HG03045 (cell line): ENCODE results near the gene GCH1.
A peak's percentile ranks its signal among the peaks of the same experiment; 100 is the strongest.

ENCODE experiments used
- ATAC-seq: cut with Tn5 transposase; IDR thresholded peaks from one replicate; pipeline ENCODE4 v1.9.1; 2021; ENCODE audit warnings: mild to moderate bottlenecking, moderate library complexity; ENCODE audit not compliant: unreplicated experiment

Gene GCH1

GRCh38 chr14:54829486-54830224 lies 73.0 kb downstream of the GCH1 start:
- ATAC-seq: no peak

GRCh38 chr14:54828037-54828436 lies 74.6 kb downstream of the GCH1 start:
- ATAC-seq: no peak

- no peak for ATAC-seq
Observed at GRCh38 chr14:54823757-54824549, 78.7 kb downstream of the GCH1 start.

GRCh38 chr14:54822685-54823084 lies 79.9 kb downstream of the GCH1 start:
- ATAC-seq: no peak

- ATAC-seq: no peak
Observed at GRCh38 chr14:54818201-54819133, 84.2 kb downstream of the GCH1 start.

DNA sequence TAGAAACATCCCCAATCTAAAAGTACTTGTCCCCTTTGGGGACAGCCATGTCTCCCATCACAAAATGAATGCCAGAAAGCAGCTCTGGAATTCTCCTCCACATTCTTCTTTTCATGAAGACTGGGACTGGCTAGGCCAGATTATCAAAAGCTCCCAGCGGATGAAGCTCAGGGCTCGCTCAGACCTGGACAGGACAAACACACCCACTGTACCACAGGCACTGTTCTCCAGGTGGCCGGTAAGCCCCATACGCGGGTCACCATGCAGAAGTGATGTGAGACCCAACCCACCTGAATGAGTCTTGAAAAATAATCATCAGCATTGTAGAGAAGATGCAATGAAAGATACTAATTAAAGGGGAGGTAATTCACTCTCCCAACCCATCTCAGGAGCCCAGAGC lies 85.1 kb downstream of the GCH1 start:
- no peak for ATAC-seq

DNA sequence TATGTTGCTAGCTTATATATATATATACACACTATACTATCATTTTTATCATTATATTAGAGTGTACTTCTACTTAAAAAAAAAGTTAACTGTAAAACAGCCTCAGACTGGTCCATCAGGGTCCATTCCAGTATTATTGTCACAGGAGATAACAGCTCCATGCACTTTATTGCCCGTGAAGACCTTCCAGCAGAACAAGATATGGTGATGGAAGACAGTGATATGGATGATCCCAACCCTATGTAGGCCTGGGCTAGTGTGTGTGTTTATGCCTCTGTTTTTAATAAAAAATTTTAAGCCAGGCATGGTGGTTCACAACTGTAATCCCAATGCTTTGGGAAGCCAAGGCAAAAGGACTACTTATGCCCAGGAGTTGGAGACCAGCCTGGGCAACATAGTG lies 86.2 kb downstream of the GCH1 start:
- no peak for ATAC-seq

DNA sequence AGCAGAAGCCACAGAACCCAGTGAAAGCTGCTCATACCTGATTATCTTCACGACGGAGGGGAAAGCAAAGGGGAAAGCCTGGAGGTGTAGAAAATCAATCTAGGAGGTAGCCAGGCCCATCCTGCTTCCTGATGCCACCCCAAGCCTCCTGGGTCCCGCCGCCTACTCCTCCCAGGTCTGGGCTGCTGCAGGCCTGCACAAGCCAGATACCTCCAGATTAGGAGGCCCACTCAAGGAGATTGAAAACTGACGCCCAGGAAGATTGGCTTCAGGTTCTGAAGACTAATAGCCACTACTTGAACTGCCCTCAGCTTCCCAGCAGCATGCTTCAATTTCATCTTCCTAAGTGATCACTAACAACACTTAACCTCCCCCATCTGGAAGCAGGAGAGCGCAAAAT lies 87.1 kb downstream of the GCH1 start:
- no peak for ATAC-seq

DNA sequence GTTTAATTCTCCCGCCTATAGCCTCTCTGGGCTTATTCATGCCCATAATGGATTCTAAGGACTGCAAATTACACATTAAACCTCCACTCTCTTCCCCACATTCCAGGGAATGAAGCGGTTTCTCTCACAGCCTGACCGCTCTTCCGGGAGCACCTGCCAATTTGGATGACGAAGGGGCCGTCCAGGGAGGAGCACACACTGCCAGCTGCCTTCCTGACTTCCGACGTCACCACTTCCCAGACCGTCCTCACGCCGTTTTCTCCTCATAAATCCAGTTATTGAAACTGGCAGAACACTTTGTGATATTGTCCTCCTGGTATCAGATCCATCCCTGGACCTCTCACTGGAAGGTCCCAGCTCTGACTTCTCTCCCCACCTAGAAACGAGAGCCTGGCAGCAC lies 87.6 kb downstream of the GCH1 start:
- ATAC-seq: no peak

GRCh38 chr14:54814076-54814475 lies 88.5 kb downstream of the GCH1 start:
- ATAC-seq: no peak

GRCh38 chr14:54813081-54813480 lies 89.5 kb downstream of the GCH1 start:
- no peak for ATAC-seq

- ATAC-seq: no peak
Observed at GRCh38 chr14:54812617-54813016, 90.0 kb downstream of the GCH1 start.

- no peak for ATAC-seq
Observed at GRCh38 chr14:54809767-54810166, 92.9 kb downstream of the GCH1 start.

DNA sequence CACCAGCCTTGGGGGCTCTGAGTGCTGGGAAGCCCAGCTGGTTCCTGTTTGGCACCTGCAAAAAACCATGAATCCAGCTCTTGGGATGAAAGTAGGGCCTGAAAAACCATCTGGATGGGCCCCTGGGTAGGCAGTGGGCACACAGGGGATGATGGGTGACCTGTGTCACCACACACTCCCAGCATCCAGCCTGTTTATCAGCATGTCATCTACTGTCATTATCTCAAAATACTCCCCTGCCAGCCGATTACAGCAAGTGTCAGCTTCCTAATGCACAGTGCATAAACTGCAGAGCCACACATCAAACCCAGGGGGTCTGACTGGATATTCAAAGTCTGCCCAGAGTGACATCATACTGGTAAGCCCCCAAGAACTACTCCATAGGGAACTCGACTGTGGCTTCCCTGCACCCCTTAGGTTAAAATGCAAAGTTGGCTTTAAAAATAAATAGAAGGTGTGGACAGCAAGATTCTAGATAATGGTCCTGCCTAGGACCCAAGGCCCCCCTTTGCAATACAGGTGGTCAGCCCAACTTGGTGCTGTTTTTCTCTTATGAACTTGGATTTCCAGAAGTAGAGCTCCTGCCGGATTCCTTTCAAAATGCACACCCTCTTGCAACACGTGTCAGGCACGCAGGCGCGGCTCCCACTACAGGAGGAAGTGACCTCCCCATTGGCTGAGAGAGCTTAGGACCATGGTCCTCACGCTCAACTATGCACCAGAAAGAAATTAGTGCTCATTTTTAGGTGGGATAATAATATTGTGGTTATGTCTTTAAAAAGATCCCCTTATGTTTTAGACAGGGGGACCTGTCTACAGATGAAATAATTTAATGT lies 94.1 kb downstream of the GCH1 start:
- no peak for ATAC-seq

- ATAC-seq: no peak
Observed at GRCh38 chr14:54807881-54808280, 94.7 kb downstream of the GCH1 start.

DNA sequence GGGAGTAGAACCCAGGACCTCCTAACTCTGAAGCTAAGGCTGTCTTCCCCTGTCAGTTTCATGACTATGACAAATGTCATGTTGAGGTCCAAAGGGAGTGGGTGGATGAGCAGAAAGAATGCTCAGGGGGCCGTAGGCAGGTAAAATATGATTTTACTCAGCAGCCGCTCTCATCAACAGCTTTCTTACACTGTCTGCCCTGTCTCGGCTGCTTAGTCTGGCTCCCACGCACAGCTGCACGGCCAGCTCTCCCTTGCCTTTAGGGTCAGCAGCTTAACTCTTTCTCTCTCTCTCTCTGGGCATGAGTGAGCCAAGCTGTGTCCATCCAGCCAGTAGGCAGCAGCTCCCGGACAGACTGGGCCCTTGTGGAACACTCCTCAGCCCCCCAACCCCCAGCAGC lies 95.2 kb downstream of the GCH1 start:
- ATAC-seq: no peak

- no peak for ATAC-seq
Observed at GRCh38 chr14:54806616-54807015, 96.0 kb downstream of the GCH1 start.

DNA sequence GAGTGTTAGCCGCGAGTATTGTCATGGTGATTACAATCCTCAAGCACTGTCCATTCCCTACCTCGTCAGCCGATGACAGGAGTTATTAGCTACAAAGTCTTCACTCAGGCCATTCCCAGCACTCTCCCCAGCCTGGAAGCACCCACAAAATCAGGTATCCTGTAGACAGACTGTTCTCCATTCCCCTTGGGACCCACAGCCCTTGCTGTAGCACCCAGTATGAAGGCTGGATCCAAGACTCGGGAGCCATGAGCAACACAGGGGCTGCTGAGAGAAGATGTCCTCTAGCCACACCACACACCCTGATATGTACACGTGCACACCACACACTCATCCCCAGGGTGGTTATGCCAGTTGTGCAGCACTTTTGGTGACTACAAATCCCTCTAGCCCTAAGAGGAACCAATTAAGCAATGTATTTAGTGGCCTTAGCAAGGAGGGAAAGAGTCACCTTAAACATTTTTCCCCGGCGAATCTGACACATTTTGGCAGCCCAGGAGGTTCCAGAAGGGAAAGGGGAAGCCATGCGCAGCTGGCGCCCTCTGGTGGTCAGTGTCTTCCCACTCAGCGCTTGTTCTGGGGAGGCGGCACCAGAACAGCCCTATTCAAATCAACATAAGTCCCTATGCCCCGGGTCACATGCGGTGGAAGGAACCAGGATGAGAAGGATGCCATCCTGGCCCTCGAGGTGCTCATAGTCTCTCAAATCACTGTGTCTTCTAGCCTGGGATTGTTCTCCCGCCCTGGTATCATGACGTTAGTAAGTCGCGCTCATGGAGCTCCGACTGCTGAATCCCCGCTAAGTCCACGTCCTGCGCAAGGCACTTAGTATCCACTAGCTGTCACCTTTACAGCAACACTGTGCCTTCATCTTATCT lies 96.9 kb downstream of the GCH1 start:
- peak; percentile 60 for ATAC-seq

- ATAC-seq: no peak
Observed at GRCh38 chr14:54805070-54805444, 97.6 kb downstream of the GCH1 start.
